Stimulated activated CD4-positive, alpha-beta T cell treated with anti-CD3 and anti-CD28 coated beads, Interleukin-1b, Interleukin-23, amount 100 ng/mL, for 4 hours (primary cell): Measurements from ENCODE around the gene PRKCB.

Source experiments
- DNase-seq, 2 donors: peaks; one replicate each; pipeline ENCODE4 v3.0.0-alpha.2; 2020; ENCODE audit warnings: low read depth in 2 of 2

The PRKCB gene

DNA sequence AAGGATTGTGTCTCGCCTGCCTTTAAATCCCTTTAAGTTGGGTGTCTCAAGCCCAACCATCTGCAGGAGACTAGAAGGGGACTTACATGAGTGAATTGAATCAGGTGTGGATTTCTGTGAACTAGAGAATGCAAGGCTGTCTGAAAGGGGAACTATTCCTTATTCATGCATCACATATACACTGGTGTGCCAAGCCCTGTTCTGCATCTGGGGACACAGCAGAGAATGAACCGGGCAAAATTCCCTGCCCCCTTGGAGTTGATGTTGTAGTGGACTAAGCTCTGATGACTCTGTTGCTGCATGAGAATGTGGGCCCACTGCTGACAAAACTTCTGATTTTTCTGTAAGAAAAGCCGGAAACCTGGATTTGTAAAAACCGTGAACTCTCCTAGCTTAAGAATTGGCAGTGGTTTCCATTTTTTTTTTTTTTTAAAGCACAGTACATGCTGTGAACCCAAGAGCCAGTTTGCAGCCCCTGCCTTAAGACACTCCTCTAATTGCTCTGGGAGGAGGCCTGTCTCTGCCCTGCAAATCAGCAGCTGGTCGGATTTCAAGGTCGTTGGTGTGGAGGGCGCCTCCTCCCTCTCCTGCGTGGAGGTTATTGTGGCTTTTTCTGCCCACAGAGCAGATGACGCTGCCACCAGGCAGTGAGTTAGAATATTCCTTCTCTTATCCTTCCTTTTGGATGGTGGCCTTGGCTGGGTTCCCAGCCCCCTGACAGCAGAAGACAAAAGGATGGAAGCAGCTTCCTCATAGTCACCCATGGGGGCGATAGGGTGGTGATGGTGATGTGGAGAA is 131.0 kb downstream of the PRKCB start:
- DNase-seq: no peak

DNA sequence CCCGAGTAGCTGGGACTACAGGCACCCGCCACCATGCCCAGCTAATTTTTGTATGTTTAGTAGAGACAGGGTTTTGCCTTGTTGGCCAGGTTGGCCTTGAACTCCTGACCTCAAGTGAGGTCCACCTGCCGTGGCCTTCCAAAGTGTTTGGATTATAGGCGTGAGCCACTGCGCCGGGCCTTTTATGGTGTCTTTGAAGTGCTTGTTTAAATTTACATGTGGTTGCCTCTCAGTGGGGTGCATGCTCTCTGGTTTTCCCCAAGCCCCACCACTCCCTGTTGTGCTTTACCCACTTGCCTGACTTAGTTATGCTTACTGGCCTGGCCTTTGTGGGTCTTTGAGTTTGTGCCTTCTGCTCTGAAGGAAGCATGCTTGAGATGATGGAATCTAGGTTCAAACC is 132.0 kb downstream of the PRKCB start:
- no peak for DNase-seq

DNA sequence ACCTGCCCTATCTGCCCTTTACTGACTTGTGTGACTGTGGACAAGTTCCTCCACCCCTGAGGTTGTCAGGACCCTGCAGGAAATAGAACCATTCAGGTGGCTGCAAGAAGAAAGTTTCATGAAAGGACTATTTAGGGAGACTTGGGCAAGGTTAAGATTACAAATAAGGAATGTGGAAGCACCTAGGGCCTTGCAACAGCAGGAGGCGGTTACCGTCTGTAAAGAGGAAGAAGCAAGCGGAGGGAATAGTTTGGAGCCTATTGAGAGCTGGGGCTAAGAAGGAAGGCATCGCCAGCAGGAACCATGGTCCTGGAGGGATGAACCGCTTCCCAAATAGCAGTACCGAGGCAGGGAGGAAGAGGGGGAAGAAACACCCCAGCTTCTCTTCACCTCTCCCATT is 132.4 kb downstream of the PRKCB start:
- no peak for DNase-seq

DNA sequence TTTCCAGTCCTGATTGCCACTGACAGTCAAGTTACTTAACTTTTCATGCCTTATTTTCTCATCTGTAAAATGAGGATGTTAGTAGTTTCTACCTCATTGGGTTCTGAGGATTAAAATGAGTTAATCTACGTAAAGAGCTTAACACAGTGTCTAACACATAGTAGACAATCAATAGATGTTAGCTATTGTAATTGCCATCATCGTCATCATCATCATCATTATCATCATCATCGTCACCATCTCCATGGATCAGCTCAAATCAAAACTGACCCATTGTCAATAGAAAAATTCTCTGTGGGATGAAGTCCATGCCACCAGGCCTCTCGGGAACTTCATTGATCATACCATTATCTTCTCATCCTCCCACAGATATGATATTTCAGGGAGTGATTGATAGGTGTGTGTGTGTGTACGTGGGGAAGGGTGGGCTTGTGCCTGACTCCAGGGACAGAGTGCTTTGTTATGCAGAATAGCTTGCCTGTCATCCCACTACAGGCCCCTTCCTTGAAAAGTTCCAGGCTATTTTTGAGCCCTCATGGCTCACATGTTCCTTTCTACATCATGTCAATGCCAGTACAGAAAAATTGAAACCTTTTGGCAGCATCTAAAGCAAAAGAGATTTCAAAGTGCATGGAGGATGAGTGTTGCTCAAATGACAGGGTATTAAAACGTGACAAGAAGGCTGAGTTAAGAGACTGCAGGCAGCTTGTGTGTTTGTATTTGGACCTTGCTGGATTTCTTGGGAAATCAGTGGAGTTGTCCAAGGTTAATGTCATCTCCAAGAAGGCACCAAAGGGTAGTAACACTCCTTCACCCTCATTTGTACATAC is 133.9 kb downstream of the PRKCB start:
- DNase-seq: no peak

DNA sequence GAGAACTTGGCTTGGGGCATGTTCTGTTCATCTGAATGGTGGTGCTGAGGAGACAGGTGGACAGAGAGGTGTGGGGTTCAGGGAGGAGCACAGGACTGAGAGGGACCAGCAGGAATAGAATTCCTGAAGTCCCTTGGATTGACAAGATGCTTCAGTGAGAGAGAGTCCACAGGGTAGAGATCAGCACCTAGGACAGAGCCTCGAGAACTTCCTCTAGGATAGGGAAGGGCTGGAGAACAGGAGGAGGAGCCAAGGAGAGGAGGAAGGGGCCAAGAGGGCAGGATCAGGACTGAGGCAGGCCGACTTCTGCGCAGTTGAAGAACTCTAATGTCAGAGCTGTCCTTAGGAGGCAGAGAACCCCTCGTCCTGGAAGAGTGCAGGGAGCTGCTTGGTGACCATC is 138.4 kb downstream of the PRKCB start:
- no peak for DNase-seq

DNA sequence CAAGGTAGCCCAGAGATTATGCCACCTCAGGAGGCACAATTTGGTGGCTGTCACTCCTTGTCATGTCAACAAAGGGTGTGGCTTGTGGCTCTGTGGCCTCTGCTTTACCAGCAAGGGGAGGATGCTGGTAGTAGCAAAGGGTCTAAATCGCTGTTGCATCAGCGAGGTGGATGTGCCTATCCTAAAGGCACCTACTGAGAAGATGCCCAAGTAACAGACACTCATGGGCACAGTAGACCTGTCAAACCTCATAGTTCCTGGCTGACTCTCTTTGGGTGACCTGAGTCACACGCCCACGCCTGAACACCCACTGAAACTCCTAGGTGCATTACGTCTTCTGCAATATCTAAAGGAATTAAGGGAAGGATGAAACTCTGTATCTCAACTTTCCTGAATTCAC is 139.5 kb downstream of the PRKCB start:
- no peak for DNase-seq

DNA sequence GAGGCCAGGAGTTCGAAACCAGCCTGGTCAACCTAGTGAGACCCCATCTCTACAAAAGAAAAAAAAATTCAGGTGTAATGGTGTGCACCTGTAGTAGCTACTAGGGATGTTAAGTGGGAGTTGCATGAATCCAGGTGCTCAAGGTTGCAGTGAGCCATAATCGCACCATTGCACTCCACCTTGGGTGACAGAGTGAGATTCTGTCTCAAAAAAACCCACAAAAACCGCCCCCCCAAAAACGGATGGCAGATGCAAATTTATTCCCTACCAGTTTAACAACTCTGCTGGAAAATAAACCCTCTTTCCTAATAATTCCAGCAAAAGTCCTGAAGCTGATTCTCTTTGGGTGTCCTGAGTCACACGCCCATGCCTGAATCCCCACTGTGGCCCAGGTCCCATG is 140.3 kb downstream of the PRKCB start:
- DNase-seq: no peak

DNA sequence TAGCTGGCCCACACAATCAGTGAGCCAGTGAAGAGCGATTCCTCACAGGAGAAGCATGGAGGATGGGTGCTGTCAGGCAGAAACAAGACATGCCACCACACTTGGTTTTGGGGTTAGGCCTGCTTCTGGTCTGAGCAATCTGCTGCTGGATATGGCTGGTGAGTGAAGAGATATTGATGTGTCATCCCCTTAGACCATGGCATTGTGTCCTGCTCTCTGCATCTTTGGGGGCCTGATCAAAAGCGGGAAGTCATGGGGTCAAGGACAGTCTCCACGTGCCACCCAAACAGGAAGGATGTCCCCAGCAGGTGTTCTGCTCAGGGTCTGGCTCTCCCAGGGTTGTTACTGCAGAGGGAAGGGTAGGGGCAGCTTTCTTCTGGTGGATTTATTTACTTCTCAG is 140.7 kb downstream of the PRKCB start:
- DNase-seq: no peak

DNA sequence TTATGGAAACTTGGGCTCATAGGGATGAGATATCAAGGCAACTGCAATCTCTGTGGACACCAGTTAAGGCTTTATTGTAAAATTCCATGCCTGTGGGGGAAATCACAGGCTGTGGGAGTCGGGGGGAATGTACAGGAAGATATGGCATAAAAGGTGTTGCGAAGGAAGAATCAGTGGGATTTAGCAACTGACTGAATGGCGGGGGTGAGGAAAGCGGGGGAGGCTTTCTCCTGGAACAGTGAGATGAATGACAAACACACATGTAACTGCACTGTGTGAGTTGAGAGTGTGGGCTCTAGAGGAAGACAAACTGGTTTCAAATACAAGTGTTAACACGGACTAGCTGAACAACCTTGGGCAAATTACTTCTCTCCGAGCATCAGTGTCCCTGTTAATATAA is 143.7 kb downstream of the PRKCB start:
- DNase-seq: no peak

DNA sequence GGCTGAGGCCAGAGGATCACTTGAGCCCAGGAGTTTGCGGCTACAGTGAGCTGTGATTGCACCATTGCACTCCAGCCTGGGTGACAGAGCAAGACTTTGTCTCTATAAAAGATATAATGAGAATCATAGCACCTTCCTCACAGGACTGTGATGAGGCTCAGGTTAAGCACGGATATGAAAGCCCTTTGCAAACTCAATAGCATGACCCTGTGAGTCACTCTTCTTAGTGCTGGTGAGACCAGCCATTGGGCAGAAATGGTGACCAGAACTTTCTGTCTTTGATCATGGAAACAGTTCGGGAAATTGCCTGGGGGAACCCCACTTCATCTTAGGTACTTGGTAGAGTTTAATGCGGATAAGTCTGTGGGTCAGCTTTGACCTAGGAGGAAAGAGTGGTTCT is 144.2 kb downstream of the PRKCB start:
- no peak for DNase-seq

DNA sequence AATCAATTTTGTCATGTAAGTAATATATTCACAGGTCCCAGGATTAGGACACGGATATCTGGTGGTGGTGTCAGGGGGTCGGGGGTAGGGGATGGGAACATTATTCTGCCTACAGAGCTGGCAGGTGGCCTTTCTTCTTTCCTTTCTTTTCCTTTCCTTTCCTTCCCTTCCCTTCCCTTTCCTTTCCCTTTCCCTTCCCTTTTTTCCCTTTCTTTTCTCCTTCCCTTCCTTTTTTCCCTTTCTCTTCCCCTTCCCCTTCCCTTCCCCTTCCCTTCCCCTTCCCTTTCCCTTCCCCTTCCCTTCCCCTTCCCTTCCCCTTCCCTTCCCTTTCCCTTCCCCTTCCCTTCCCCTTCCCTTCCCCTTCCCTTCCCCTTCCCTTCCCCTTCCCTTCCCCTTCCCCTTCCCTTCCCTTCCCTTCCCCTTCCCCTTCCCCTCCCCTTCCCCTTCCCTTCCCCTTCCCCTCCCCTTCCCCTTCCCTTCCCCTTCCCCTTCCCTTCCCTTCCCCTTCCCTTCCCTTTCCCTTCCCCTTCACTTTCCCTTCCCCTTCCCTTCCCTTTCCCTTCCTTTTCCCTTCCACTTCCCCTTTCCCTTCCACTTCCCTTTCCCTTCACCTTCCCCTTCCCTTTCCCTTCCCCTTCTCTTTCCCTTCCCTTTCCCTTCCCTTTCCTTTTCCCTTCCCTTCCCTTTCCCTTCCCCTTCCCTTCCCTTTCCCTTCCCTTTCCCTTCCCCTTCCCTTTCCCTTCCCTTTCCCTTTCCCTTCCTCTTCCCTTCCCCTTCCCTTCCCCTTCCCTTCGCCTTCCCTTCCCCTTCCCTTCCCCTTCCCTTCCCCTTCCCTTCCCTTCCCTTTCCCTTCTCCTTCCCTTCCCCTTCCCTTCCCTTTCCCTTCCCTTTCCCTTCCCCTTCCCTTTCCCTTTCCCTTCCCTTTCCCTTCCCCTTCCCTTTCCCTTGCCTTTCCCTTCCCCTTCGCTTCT is 145.9 kb downstream of the PRKCB start:
- no peak for DNase-seq

DNA sequence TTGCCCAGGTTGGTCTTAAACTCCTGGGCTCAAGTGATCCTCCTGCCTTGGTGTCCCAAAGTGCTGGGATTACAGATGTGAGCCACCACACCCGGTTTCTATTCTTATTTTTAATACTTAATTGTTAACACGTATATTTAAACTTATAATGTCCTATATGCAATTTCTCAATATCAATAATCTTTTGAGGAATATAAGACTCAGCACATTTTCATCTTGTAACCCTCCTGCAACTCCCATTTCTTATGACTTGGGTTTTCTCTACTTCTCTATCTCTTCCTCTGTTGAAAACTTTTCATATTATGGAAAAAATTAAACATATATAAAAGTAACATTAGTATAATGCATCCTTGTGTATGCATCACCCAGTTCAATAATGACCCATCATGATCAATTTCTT is 150.7 kb downstream of the PRKCB start:
- no peak for DNase-seq

DNA sequence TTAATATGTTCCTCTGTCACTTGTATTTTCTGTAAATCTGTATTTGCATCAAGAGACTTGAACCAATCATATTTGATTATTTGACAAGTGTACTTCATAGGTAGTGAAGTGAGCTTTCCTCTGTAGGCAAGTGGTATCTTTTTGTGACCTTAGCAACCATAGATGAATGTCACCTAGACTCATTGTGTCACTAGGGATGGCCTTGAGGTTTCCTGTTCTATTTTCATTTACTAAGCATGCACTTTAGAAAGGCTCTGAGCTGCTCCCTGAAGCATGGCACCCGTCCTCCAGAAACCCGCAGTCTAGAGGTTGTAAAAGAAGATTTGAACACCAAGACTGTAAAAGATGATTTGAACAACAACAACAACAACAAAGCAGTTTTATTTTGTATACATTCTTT is 151.7 kb downstream of the PRKCB start:
- no peak for DNase-seq

DNA sequence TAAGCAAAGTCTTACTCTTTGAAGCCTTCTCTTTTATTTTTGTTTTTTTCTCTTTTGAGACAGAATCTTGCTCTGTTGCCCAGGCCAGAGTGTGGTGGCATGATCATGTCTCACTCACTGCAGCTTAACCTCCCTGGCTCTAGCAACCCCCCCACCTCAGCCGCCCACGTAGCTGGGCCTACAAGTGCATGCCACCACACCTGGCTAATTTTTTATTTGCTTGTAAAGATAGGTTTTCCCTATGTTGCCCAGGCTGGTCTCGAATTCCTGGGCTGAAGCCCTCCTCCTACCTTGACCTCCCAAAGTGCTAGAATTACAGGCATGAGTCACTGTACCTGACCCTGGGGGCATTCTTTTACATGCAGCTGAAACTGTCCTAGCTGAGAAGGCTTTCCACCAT is 154.7 kb downstream of the PRKCB start:
- DNase-seq: no peak

DNA sequence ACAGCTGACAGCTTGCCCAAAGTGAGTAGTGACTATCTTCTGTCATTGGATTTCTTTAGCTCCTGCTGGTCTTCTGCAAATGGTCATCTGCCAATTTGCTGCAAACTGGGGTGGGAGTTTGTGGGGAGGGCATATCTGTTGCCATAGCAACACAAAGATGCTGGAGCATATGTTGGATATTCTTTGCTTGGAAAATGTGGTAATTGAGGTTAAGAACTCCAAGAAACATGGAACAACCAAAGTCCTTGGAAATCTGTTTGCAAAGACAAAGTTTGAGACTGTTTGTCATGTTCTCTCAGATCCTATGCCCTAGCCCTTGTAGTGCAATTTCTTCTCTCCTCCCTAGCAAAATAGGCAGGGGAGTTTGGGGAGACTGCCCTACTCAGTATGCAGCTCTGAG is 155.3 kb downstream of the PRKCB start:
- DNase-seq: no peak

DNA sequence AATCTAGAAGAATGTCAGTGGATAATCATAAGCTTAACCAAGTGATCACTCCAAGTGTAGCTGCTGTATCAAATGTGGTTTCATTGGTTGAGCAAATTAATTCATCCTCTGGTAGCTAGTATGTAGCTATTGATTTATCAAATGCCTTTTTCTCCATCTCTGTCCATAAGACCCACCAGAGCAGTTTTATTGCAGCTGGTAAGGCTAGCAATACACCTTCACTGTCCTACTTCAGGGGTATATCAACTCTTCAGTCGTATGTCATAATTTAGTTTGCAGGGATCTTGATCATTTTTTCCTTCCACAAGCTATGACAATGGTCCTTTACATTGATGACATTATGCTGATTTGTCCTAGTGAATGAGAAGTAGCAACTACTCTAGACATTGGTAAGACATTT is 158.8 kb downstream of the PRKCB start:
- no peak for DNase-seq

DNA sequence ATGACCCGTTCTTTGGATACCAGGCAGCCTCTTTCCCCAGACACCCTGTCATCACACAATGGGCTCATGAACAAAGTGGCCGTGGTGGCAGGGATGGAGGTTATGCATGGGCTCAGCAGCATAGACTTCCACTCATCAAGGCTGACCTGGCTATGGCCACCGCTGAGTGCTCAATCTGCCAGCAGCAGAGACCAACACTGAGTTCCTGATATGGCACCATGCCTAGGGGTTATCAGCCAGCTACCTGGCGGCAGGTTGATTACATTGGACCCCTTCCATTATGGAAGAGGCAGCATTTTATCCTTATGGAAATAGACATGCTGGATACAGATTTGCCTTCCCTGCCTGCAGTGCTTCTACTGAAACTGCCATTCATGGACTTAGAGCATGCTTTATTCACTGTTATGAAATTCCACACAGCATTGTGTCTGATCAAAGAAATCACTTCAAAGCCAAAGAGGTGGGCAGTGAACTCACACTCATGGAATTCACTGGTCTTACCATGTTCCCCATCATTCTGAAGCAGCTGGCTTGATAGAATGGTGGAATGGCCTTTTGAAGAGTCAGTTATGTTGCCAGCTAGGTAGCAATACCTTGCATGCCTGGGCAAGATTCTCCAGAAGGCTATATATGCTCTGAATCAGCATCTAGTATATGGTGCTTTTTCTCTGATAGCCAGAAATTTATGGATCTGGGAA is 160.6 kb downstream of the PRKCB start:
- no peak for DNase-seq

DNA sequence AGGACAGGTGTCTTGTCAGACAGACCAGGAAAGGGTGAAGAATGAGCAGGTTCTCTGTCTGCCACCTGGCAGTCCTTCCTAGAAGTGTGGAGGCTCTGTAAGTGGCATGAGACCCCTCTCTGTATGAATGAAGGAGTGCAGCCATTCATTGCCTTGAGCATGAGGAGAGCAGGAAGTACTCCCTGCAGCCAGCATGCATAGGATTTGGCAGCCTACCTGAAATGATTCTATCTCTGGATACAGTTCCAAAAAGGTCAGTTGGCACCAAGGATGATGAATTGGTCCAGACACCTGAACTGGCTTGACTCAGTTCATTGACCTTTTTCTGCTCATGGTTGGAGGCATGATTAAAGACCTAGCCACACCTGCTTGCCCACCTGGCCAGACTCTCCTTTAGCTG is 163.0 kb downstream of the PRKCB start:
- no peak for DNase-seq

DNA sequence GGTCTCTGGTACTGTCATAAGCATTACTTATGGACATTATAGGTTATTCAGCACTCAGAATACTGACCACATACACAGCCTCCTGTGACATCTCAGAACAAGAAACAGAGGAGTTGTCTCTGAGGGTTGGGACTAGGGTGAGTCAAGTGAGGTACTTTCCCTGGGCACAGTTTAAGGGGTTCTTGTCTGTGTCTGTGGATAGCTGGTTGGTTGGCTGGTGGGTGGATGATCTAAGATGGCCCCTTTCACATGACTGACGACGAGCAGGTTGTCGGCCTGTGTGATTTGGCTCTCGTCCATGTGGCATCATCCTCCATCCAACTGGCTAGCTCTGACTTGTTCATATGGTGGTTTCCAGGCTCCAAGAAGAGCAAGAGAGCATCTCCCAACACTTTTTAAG is 163.9 kb downstream of the PRKCB start:
- DNase-seq: peak in 1 of 2 donors; percentile 37

DNA sequence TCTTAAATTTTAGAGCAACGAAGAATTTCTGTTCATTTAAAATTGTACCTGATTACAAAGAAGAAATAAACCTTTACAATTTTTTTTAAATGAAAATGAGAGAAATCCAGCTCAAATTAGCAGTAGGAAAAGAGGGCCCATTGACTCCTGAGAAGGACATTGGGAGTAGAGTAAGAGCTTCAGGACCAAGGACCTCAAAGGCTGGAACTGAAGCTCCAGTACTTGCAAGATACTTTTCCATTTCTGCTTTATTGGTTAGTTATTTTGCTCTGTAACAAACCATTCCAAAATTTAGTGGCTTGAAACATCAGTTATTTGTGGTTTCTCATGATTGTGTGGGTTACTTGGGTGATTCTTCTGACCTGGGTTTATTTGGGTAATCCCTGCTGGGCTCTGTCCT is 165.9 kb downstream of the PRKCB start:
- DNase-seq: no peak

DNA sequence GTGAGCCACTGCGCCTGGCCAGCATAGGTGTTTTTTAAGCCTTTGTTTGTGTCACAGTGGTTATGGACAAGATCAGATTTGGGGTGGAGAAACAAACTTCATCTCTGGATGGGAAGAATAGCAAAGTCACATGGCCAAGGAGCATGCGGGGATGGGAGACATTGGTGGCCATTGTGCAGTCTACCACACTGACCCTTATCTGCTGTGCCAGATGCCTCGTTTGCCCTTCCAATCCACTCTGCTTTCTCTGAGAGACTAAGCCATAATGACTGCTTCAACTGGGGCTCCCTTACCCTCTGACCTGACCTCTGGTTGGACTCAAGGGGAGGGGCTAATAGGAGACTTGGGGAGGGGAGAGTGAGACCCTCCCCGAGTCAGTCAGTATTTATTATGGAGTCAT is 166.8 kb downstream of the PRKCB start:
- no peak for DNase-seq

DNA sequence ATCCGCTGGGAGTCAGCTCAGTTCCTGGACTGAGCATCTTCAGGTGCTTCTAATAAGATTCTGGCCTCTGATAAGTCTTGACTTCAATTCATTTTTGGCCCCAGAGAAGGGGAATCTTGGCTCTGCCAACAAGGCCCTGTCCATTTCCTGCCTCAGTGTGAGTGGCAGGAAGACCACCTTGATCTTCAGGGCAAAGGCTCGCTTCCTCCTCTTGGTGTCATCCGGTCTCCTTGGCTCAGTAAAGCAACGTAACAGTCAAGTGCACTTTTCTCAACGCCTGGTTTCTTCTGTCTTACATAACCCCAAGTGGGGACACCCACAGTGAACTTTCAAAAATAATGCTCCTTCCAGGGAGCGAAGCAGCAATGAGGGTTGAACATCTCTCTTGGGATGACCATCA is 169.8 kb downstream of the PRKCB start:
- no peak for DNase-seq
